Heart left ventricle (tissue), 13 donors: ENCODE measurements around the gene ARHGEF3.

ENCODE experiments used
- POLR2A ChIP-seq, 2 donors: fragments of 450-650 bp; IDR thresholded peaks; one replicate each; pipeline ENCODE4 v1.6.1; 2017; ENCODE audit warnings: antibody characterized with exemption in 2 of 2, mild to moderate bottlenecking in 2 of 2, moderate library complexity in 2 of 2
- TF ChIP-seq, protein P1 (sequence below), 12 donors: fragments of 200-600 bp; sonication (generic) in 4 of 12; IDR thresholded peaks; one replicate each; pipeline versions ENCODE4 v1.5.0 to v1.8.0; 2018 to 2022; ENCODE audit warnings: antibody characterized with exemption in 12 of 12, mild to moderate bottlenecking in 5 of 12
- donor health status: ischemic (EF 13 %, LVEDD 7.1; RV severe dilation, severe dysfunction).
- donor health status: DM: no; HTN: yes; CAD: no.
- donor health status: DM: no; HTN: no; CAD: no.
- donor health status: ischemic (EF 25% LVEDD 6.9; RV normal size, moderate dysfunction).
- donor health status: ischemic (EF 25% LVEDD 5.7; RV mildly dilated, moderate dysfunction).
- donor health status: ischemic (EF 35%, LVEDD 5.7; RV mildly dilated, moderate dysfunction).
- donor health status: nonischemic (EF 11% LVEDD 7.7; RV severe dilation, severe dysfunction).
- donor health status: DM: yes; HTN: yes; CAD: no.
- donor health status: PGD.
- donor health status: ischemic (EF 29% LVEDD 5.4; RV normal size, mild dysfunction).
- donor health status: nonischemic (EF 23%, LVEDD 6.1; RV moderate dilation, normal function).

DNA sequence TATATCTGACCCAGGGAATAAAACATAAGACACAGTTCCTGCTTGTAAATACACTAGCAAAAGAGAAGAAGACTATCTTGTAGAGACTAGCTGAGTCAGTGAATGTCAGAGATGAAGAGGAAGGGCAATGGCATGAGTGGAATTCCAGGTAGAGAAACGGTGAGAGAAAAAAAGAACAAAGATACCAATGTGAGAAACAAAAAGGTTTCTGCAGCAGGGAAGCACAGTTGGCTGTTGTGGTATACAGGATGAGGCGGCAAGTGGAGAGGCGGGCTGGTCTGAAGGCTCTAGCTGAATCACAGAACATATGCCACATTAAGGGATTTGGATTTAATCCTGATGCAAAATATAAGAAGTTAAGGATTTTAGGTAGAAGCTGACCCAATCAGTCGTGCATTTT, 101.6 kb downstream of the ARHGEF3 start:
- TF ChIP-seq, protein P1, sequence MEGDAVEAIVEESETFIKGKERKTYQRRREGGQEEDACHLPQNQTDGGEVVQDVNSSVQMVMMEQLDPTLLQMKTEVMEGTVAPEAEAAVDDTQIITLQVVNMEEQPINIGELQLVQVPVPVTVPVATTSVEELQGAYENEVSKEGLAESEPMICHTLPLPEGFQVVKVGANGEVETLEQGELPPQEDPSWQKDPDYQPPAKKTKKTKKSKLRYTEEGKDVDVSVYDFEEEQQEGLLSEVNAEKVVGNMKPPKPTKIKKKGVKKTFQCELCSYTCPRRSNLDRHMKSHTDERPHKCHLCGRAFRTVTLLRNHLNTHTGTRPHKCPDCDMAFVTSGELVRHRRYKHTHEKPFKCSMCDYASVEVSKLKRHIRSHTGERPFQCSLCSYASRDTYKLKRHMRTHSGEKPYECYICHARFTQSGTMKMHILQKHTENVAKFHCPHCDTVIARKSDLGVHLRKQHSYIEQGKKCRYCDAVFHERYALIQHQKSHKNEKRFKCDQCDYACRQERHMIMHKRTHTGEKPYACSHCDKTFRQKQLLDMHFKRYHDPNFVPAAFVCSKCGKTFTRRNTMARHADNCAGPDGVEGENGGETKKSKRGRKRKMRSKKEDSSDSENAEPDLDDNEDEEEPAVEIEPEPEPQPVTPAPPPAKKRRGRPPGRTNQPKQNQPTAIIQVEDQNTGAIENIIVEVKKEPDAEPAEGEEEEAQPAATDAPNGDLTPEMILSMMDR (IDR thresholded peaks at IDR 0.05): no peak
- no peak for TF ChIP-seq POLR2A (IDR thresholded peaks at IDR 0.05)
